Stimulated activated CD8-positive, alpha-beta memory T cell treated with anti-CD3 and anti-CD28 coated beads, Interleukin-12 subunit alpha, Interleukin-12 subunit beta, amount 100 ng/mL, for 4 hours (primary cell): ENCODE results near the gene ZNF600.
"Not testable (repeated sequence)": the region's sequence is repeated elsewhere in the genome, so short reads cannot be mapped to it uniquely, and the experiment has no call there.

Source experiments
- DNase-seq: peaks from one replicate; pipeline ENCODE4 v3.0.0-alpha.2; 2020; ENCODE audit warnings: low read depth

The ZNF600 gene

DNA sequence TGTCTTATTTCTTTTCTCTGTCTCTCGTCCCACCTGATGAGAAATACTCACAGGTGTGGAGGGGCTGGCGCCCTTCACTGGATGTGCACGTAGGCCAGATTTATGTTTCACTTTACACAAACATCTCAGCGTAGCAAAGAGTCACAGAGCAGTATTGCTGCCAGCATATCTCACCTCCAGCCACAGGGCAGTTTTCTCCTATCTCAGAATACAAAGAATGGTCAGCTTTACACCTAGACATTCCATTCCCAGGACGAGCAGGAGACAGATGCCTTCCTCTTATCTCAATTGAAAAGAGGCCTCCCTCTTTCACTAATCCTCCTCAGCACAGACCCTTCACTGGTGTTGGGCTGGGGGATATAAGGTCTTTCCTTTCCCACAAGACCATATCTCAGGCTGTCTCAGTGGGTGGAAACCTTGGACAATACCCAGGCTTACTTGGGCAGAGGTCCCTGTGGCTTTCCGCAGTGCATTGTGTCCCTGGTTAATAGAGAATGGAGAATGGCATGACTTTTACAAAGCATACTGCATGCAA lies 44.6 kb downstream of the ZNF600 start:
- DNase-seq: no peak

DNA sequence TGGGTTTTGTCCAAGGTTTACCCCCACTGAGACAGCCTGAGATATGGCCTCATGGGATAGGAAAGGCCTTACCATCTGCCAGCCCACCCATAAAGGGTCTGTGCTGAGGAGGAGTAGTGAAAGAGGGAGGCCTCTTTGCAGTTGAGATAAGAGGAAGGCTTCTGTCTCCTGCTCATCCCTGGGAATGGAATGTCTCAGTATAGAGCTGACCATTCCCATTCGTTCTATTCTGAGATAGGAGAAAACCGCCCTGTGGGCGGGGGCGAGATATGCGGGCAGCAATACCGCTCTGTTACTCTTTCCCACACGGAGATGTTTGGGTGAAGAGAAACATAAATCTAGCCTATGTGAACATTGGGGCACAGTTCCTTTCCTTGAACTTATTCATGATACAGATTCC lies 45.2 kb downstream of the ZNF600 start:
- DNase-seq: not testable (repeated sequence)

DNA sequence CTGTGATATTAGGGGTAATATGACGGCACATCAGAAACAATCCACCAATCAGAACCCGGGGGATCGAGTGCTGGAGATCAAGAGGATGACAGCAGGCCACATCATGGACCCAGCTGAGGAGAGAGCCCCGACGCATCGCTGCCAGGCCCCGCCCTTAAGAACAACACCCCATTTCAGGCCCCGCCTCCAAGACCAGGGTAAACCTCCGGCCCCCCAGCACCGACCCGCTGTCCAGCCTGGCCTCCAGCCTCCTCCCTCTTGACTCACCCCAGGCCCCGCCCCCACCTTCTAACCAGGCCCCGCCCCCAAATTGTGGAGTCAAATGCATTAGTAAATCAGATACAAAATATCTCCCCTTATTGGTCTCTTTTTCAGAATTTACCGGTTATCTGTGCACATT lies 47.0 kb downstream of the ZNF600 start:
- no peak for DNase-seq

DNA sequence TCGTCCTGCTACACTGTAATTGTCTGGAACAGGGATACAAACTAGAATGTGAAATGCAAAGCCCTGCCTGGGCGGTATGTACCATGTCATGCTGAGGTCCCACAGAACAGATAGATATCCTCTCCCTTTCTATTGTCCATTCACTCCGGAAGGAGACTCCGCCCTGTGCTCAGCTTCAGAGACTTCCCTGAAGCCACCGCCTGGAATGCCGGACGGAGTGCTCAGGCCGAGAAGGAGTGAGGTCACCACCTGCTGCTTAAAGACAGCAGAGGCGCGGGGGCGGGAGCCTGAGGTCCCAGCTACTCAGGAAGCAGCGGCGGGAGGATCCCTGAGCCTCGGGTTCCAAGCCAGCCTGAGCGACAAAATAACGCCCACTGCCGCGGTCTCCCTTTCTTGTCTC lies 50.9 kb downstream of the ZNF600 start:
- no peak for DNase-seq

DNA sequence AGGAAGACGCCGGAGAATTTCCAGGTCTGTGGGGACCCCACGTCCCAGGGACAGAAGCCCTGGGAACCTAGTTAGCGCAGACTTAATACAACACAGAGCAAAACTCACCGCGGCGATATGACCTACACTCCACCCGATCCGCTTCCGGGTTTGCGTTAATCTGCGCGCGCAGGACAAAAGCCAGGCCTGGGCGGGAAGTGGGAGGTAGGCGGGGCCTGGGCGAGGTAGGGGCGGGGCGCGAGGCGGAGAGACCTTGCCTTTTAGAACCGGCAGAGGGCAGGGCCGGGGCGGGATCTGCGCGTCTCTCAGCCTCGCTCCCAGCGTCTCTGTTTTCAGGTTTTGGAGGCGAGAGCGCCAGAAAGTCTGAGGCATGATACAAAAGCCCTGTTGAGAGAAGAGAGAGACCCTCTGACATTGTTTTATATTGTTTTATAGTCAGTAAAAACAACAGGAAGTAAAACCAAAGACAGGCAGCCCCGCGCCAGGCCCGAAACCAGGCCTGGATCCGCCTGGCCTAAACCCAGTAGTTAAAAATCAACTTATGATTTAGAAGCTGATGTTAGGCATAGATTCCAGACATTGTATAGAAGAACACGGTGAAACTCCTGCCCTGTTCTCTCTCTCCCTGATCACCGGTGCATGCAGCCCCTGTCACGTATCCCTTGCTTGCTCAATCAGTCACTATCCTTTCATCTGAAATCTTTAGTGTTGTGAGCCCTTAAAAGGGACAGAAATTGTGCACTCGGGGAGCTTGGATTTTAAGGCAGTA lies 51.5 kb downstream of the ZNF600 start, which contains the start of gene ZNF611:
TSS of gene ZNF611 (minus strand) at position 152 of the 769 bp plus-strand sequence. CDS start 19,150 bp downstream, outside the sequence.
- DNase-seq: peak; percentile 98

DNA sequence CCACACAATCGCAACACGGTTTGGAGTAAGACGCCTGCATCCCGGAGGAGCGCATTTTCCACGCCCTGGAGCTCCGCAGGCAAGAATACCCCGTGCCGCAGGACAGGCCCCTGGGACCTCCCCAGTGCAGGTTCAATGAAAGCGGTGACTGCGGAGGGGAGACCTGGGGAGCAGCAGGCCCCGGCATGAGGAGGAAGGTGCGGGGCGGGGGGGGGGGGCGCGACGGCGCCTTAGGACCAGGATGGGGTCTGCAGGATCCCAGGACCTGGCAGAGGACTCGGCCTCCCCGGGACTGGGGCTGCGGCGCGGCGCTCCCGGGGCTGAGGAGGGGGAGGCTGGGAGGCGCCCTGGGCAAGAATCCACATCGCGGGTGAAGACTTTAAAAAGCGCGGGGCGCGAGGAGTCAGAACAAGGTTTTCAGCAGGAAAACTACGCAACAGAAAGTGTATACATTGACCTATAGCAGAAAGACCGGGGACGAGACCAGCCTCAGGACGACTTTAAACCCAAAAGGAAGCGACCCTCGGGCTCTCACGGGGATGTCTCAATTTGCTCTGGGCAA lies 52.2 kb downstream of the ZNF600 start:
- DNase-seq: no peak

DNA sequence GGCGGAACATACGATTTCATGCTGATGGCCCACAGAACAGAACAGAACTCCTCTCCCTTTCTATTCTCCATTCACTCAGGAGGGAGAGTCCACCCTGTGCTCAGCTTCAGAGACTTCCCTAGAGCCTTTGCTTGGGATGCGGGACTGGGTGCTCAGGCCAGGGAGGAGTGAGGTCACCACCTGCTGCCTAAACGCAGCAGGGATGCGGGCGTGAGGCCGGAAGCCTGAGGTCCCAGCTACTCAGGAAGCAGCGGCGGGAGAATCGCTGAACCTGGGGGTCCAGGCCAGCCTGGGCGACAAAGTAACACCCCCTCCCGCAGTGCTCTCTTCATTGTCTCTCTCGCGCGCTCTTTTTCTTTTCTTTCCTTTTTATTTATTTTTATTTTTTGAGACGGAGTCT lies 60.5 kb downstream of the ZNF600 start:
- DNase-seq: not testable (repeated sequence)

DNA sequence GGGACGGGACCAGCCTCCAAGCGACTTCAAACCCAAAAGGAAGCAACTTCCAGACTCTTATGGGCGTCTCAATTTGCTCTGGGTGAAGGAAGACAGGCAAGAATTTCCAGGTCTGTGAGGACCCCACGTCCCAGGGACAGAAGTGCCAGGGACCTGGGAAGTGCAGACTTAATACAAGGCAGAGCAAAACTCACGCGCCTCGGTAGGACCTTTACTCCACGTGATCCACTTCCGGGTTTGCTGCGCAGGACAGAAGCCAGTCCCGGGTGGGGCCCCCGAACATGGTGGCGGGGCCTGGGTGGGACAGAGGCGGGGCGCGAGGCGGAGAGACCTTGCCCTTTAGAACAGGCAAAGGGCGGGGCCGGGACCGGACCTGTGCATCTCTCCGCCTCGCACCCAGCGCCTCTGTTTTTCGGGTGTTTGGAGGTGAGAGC lies 61.0 kb downstream of the ZNF600 start:
- DNase-seq: no peak

DNA sequence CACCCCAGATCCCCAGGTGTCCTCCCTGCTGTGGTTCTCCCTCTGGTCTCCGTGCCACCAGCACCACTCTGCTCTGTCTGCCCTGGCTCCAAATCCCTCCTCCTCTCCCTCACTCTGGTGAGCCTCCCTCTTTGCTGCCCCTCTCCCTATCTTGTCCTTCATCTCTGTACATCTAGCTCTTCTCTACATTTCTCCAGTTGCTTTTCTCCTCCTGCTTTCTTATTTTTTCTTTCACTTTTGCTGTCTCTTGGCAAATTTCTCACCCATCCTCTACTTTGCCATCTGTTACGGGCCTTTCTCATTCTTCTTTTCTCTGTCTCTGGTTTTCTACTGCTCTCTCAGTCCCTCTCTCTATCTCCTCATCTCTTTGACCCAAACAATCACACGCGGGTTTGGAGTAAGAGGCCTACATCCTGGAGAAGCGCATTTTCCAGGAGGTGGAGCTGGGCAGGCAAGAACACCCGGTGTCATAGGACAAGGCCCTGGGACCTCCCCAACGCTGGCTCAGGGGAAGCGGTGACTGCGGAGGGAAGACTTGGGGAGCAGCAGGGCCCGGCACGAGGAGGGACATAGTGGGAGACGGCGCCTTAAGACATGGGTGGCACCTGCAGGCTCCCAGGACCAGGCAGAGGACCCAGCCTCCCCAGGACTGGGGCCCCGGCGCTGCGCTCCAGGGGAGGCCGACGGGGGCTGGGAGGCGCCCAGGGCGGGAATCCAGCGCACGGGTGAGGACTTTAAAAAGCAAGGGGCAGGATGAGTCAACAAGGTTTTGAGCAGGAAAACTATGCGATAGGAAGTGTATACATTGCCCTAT lies 61.7 kb downstream of the ZNF600 start:
- DNase-seq: no peak

DNA sequence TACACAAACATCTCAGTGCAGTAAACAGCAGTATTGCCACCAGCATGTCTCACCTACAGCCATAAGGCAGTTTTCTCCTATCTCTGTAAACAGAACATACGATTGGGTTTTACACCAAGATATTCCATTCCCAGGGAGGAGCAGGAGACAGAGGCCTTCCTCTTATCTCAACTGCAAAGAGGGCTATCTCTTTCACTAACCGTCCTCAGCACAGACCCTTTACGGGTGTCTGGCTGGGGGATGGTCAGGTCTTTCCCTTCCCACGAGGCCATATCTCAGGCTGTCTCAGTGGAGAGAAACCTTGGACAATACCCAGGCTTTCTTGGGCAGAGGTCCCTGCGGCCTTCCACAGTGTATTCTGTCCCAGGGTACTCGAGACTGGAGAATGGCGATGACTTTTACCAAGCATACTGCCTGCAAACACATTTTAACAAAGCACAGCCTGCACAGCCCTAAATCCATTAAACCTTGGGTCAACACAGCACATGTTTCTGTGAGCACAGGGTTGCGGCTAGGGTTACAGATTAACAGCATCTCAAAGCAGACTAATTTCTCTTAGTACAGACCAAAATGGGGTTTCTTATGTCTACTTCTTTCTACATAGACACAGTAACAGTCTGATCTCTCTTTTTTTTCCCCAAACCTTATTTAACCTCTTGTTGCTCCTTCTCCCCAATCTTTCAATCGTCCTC lies 62.5 kb downstream of the ZNF600 start:
- not testable (repeated sequence) for DNase-seq

DNA sequence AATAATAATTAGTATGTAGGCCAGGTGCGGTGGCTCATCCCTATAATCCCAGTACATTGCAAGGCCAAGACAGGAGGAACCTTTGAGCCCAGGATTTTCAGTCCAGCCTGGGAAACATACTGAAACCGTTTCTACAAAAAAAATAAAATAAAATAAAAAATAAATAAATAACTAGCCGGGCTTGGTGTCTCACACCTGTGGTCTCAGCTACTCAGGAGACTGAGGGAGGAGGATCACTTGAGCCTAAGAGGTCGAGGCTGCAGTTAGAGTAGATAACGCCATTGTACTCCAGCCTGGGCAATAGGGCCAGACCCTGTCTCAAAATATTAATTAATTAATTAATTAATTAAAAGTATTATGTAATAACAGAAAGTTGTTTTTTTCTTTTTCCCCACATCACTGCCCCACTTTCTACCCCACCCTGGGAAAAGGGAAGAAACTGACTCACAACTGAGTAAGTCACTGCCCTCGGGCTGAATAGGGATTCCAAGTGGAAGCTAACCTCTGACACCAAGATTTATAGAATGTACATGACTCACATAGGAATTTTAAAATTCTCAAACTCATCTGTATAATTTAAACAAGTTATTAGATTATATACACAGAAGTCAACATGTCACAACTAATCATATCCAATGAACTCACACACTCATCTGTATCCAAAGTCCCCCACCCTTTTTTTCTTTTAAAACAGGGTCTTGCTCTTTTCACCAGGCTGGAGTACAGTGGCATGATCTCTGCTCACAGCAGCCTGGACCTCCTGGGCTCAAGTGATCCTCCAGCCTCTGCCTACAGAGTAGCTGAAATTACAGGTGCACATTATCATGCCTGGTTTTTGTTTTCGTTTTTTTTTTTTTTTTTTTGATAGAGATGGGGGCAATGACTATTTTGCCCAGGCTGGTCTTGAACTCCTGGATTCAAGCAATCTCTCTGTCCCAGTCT lies 64.3 kb downstream of the ZNF600 start:
- DNase-seq: no peak

DNA sequence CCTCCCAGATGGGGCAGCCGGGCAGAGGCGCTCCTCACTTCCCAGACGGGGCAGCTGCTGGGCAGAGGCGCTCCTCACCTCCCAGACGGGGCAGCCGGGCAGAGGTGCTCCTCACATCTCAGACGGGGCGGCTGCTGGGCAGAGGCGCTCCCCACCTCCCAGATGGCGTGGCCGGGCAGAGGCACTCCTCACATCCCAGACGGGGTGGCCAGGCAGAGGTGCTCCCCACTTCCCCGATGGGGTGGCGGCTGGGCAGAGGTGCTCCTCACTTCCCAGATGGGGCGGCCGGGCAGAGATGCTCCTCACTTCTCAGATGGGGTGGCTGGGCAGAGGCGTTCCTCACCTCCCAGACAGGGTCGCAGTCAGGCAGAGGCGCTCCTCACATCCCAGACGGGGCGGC lies 66.0 kb downstream of the ZNF600 start:
- DNase-seq: not testable (repeated sequence)

DNA sequence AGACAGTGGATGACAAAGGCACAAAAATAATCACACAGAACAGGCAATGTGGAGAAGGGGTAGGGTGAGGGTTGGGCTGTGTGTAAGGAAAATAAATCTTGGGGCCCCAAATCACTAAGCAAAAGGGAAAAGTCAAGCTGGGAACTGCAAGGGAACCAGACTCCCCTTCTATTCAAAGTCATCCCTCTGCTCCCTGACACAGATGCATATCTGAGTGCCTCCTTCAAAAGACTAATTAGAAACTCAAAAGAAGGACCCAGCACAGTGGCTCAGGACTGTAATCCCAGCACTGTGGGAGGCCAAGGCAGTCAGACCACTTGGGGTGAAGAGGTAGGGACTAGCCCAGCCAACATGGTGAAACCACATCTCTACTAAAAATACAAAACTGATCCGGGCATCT lies 70.1 kb downstream of the ZNF600 start:
- no peak for DNase-seq

DNA sequence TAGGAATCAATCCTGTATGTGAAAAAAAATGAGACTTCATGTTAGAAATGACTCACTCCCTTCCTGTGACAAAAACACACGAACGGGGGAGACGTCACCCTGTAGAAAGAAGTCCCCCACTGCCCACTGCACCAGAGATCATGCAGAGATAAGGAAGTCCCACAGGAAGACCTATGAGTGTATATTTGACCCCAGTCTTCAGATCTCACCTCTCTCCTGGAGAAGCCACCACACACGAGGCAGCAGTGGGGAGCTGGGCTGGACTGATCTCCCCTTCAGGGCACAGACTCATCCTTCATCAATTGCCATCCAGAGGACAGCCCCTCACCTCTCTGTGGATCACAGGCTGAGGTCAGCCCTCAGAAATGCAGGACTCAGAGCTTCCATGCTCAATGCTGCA lies 70.7 kb downstream of the ZNF600 start:
- peak; percentile 19 for DNase-seq

DNA sequence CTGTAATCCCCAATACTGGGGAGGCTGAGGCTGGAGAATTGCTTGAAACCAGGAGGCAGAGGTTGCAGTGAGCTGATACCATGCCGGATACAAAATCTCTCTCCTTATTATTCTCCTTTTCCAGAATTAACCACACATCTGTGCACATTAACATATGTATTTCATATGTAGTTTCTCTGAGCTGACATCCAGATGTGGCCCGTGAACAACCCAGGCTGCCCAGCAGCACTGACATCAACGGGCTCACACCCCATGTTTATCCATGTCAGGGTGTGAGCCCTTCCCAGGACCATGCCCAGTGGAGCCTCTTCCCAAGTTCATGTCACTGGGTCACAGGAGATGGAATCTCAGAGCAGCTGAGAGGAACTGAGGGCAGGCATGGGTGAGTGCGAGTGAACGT lies 71.3 kb downstream of the ZNF600 start:
- DNase-seq: not testable (repeated sequence)
